Measurements from ENCODE around the gene HLA-DMA. TPM values are rescaled to one million over a fixed set of nuclear protein-coding genes. Genes with fewer than 3 reads are reported as not detected.

The HLA-DMA gene
- total and polyA plus RNA-seq, 9 of the 15 experiments (the other 6 are each of a cell fraction or from before 2014, with no cell fraction given), result 0.13 to 0.83 (median 0.51) TPM

GRCh38 chr6:32972353-32973143 lies 19.7 kb upstream of the HLA-DMA start (continued):
- TF ChIP-seq ZBTB7A (IDR thresholded peaks at IDR 0.05; ENCODE audit: borderline replicate concordance, control insufficient read depth, low read depth, low read length) (peak; percentile 97), SOX6 (IDR thresholded peaks at IDR 0.05) (no peak), SMARCA4 (IDR thresholded peaks at IDR 0.05) (no peak), ZZZ3 (IDR thresholded peaks at IDR 0.05) (no peak), XRCC4 (IDR thresholded peaks at IDR 0.05; ENCODE audit: extremely low read depth, insufficient read depth, insufficient read length) (no peak), DMBX1 (CRISPR knock-in tag; IDR thresholded peaks at IDR 0.05; ENCODE audit: borderline replicate concordance) (no peak), ZNF561 (CRISPR knock-in tag; conservative IDR thresholded peaks at IDR 0.05) (no peak; the same call in 1 of the 2 replicates), MECOM (CRISPR knock-in tag; IDR thresholded peaks at IDR 0.05) (0 out of 2 replicates have a peak, but pooled peaks have one; percentile 45), ZNF197 (CRISPR knock-in tag; IDR thresholded peaks at IDR 0.05; ENCODE audit: low read depth) (no peak), TFAM (CRISPR knock-in tag; conservative IDR thresholded peaks at IDR 0.05) (no peak), ZNF511 (CRISPR knock-in tag; IDR thresholded peaks at IDR 0.05) (peak; percentile 85; the same call in 1 of the 2 replicates), RBM17 (IDR thresholded peaks at IDR 0.05; ENCODE audit: borderline replicate concordance, low read depth, low read length) (no peak), ZNF316 (IDR thresholded peaks at IDR 0.05) (no peak), SFPQ (IDR thresholded peaks at IDR 0.05; ENCODE audit: low read depth, low read length) (no peak), SIRT6 (IDR thresholded peaks at IDR 0.05; ENCODE audit: low read depth, low read length) (peak; percentile 24), KAT7 (CRISPR knock-in tag; IDR thresholded peaks at IDR 0.05; ENCODE audit: borderline replicate concordance) (peak; percentile 100; the same call in 1 of the 2 replicates), ATF2 (CRISPR knock-in tag; IDR thresholded peaks at IDR 0.05) (no peak), RFX7 (CRISPR knock-in tag; IDR thresholded peaks at IDR 0.05) (no peak), IRF9 (tag; IDR thresholded peaks at IDR 0.05) (no peak), GATAD2B (IDR thresholded peaks at IDR 0.05; ENCODE audit: borderline replicate concordance) (no peak)

Data from K562 (cell line).